IPS-NIHi7 (cell line): ENCODE measurements around the gene MYL10.
"Not testable (repeated sequence)": the region's sequence is repeated elsewhere in the genome, so short reads cannot be mapped to it uniquely, and the experiment has no call there.

Experiments
- DNase-seq: peaks from one replicate; pipeline ENCODE4 v3.0.0; 2012; ENCODE audit warnings: mixed read lengths; ENCODE audit errors: extremely low spot score

The MYL10 gene

DNA sequence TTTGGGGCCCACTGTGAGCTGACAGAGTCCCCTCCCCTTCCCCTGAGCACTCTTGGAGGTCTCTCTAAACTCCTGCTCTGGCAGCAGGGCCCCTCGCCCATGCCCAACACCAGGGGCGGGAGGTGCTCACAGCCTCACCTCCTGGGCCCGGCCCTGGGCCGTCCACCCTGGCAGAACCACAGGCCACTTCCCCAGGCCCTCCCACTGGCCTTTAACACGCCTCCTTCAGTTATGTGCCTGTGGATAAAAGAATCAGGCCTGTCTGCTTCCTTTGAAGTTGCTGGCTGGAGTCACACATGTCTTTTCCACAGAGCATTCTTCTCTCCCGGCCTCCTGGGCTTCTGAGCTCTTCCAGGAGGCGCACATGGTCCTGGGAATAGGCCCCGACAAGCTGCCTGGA lies 10.2 kb downstream of the MYL10 start:
- DNase-seq: no peak

DNA sequence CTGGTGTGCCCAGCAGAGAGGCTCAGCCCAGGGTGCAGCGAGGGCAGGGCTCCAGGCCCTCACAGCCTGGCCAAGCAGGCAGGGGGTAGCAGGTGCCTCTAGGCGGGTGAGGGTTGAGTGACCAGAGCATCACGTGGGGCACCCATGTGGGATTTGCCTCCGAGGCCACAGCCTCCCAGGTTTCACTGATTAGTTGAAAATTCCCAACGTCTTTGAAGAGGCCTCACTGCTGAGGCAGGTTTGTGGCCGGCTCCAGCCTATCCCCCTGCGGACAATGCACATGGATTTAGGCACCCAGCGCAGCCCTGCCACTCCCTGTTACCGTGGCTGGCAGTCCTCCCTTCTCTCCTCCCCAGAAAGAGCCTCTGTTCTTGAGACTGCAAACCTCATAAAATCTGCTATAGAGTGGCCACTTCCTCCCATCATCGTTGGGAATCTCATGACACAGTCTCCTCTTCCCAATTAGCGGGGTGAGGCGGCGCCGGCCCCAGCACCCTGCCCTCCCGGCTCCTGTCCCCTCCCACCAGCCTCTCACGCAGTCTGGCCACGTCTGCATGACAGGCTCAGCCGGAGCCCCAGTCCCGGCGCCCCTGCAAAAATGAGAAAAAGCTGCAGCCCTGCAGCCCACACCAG lies 10.8 kb downstream of the MYL10 start:
- no peak for DNase-seq

DNA sequence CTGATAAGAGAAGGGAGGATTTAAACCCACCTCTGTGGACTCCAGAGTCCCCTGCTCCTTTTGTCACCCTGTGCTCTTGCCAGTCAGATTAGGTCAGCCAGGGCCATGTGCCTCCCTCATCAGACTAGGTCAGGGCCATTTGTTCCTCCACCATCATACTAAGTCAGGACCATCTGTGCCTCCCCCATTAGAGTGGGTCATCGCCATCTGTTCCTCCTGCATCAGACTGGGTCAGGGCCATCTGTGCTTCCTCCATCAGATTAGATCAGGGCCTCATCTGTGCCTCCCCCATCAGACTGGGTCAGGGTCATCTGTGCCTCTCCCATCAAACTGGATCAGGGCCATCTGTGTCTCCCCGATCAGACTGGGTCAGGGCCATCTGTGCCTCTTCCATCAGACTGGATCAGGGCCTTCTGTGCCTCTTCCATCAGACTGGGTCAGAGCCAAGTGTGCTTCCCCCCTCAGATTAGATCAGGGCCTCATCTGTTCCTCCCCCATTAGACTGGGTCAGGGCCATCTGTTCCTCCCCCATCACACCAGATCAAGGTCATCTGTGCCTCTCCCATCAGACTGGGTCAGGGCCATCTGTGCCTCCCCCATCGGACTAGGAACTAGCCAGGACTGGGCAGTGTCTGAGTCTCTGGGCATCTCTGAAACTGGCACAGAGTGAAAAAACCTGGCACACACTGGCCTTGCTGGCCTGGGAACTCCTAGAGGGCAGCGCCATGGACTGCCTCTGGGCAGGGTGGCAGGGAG lies 11.5 kb downstream of the MYL10 start:
- no peak for DNase-seq

DNA sequence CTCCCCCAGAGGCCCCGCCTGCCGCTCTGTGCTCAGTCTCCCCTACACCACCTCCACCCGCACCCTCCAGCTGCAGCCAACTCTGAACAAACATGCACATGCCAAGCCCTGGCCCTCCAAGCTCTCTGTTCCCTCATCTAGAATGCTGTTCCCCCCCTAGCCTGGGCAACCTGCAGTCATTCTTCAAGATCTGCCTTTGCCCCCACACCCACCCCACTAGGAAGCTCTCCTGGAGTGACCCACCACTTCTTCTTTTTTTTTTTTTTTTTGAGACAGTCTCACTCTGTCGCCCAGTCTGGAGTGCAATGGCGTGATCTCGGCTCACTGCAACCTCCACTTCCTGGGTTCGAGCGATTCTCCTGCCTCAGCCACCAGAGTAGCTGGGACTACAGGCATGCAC lies 13.7 kb downstream of the MYL10 start:
- DNase-seq: no peak

DNA sequence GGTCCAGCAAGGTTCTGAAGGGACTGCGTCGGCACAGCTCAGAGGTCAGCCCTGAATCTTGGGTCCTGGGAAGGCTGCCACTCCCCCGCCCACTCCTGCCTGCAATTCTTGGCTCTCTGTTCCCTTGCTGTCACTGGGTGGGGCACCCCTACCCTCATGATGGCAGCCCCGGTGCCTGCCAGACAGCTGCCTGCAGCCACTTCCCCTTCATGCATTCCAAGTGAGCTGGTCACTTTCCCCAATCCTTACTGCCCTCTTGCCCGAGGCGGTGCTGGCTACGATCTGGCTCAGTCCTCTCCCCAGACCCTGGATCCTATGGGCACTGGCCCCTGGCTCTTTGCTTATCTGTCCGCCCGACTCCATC lies 14.2 kb downstream of the MYL10 start:
- no peak for DNase-seq

DNA sequence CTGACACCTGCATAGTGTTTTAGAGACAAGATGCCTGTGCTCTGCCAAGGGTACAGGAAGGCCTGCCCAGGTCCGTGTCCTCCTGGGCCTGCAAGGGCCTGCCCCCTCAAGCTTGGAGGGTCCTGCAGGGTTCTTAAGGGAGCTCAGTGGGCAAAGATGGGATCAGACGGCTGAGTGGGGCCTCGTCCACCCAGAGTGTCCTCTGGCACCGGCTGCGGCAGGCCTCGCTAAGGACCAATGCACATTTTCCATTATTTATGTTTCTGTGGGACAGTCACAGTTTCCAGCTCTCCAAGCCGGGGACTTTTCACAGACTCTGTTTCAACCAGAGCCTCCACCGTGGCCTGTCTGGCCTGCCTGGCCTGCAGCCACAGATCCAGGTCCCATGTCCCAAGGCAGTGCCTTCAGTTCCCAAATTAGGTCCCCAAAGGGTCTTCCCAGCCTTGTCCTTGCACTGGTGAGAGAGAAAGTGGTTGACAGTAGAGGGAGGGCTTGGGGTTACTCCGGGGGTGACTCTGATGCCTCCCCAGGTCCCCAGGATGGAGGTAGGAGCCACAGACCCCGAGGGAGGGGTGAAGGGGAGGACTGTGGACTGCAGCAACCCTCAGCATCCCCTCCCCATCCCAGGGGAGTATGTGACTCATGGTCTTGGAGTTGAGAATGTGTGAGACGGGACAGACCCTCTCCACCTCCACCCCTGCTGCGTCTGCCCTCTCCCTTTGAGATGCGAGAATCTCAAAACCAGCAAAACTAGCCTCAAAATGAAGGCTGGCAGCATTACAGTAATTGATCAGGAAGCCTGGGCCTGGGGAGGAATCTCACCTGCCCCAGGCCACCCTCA lies 14.8 kb downstream of the MYL10 start:
- peak; percentile 68 for DNase-seq

DNA sequence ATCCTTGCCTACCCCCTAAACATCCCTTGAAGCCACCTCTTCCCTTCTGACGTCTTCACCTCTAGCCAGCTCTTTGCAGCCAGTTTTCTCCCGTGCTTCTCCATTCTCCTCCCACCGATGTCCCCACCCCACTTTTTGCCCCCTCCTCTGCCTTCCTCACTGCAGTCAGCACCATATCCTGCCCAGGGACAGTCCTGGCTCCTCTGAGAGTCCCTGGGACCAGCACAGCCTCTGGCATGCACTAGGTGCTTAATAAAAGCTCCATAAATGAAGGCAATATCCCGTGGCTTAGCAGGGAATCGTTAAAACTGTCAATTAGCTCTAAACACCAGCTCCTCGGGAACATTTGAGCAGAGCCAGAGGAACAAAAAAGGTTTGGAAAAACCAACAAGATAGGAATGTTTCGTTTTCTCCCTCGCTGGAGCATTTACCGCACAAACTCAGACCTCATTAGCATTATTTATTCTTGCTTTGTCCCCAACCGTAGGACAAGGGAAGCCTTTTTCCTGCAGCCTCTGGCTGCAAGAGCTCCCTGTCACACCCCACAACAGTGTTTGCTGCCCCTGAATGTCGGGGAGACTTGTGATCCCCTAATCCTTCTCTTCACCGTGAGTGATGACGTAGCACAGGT lies 16.1 kb downstream of the MYL10 start:
- no peak for DNase-seq

DNA sequence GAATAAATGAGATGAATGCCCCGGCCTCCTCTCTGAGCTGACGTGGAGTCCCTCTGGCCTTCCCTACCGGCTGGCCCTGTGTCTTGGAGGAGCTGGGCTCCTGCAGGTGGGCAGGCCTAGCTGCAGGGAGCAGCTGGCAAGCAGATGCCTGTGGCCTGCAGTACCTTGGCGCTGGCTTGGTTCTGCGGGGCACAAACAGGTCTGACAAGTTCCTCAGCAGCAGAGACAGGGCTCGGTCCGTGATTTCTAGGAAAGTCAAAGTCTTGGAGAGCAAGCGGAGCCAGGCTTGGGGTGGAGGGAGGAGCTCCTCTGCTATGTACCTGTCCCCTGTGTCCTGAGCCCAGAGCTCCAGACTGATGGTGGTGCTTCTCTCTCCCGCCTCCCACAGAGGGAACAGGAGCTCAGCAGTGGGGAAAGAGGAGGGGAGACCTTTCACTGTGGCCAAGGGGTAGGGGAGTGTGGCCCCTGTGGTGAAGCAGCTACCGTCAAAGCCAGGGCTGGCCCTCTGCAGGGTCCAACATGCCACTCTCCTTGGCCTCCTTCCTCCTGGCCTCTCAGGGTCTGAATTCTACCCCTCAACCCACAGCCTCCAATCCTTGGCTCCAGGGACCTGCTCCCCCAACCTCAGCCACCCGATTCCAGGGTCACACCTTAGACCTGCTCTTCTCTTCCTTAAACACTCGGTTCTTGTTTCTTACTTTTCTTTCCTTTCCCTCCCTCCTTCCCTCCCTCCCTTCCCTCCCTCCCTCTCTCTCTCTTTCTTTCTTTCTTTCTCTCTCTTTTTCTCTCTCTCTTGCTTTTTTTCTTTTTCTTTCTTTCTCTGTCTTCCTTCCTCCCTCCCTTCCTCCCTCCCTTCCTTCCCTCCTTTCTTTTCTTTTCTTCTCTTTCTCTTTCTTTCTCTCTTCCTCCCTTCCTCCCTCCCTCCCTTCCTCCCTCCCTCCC lies 20.1 kb downstream of the MYL10 start:
- DNase-seq: peak; percentile 45

DNA sequence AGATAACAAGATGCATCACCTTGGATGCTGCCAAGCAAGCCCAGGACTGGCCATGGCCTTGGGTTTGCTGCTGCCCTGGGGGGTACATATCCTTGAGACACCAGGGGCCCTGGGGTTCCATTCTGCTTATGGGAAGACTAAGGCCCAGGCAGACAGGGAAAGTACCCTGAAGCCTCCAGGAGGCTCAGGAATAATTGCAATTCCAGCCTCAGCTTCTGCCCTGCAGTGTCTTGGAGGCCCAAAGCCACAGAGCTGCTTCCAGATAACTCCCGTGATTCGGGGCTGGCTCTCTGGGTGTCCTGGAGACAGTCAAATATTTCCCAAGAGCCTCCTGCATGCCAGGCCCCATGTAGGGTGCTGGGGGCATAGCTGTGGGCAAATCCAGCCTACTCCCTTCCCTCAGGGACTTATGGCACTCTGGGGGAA lies 22.6 kb downstream of the MYL10 start:
- no peak for DNase-seq

DNA sequence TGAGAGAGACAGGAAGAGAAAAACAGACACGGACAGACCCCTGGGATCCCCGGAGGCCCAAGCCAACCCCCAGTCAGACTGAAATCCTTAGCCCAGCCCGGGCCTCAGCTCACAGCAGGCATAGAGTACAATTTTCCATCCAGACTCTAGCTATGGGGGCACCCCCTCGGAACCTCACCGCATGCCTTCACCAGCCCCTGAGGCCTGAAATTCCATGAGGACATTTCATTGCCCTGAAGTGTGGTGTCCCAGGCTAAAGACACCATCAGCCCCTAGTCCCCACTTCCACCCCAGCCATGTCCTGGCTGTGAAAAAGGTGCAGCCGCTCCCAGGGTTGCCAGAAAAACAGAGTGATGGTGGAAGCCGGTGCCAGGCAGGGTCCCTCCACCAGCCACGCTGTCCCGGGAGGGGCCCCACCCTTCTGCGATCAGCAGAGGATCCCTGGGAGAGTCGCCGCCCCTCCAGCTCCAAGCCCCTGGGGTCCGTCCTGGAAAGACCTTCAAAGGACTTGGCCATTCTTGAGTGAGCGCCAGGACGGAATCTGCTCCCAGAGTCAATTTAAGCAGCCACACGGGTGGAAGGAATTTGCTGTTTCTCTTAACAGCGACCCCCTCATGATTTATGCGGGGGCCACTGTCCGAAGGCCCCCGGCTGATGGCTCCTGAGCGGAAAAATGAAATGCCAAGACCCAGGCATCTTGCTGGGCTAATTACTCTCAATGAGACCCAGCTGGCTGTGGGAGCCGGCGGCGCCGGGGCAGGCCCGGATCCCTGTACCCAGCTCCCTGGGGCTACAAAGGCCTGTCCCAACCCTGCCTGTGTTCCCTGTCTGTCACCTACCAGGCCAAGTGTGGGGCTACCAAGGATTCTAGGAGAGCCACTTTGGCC lies 23.2 kb downstream of the MYL10 start:
- DNase-seq: no peak

DNA sequence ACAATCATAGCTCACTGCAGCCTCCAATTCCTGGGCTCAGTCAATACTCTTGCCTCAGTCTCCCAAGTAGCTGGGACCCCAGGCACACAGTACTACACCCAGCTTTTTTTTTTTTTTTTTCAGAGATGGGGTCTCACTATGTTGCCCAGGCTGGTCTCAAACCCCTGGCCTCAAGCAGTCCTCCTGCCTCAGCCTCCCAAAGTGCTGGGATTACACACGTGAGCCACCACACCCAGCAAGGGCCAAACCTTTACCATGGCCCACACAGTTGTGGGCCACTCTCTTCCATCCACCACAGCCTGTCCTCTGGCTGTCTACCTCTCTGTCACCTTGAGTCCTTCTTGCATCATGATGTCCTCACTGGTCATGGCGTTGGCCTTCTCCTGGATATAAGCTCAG lies 24.2 kb downstream of the MYL10 start:
- not testable (repeated sequence) for DNase-seq

DNA sequence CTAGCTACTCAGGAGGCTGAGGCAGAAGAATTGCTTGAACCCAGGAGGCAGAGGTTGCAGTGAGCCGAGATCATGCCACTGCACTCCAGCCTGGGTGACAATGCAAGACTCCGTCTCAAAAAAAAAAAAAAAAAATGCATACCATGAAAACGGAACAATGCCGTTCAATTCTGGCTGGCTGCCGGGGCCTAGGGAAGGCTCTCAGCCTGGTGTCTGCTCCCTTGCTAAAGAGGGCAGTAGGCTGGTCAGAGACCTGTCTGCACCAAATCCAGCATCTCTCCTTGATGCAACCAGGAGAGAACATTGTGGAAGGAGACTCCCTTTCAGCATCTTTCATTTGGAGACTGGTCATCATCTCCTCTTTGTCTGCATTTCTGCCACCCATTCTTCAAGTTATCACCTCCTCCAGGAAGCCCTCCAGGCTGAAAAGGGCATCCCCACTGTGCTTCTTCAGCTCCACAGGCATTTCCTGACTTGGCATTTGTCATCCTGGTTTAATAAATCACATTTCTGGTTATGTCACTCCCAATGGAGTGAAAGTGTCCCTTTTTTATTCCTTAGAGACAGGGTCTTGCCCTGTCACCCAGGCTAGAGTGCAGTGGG lies 24.7 kb downstream of the MYL10 start:
- DNase-seq: no peak

DNA sequence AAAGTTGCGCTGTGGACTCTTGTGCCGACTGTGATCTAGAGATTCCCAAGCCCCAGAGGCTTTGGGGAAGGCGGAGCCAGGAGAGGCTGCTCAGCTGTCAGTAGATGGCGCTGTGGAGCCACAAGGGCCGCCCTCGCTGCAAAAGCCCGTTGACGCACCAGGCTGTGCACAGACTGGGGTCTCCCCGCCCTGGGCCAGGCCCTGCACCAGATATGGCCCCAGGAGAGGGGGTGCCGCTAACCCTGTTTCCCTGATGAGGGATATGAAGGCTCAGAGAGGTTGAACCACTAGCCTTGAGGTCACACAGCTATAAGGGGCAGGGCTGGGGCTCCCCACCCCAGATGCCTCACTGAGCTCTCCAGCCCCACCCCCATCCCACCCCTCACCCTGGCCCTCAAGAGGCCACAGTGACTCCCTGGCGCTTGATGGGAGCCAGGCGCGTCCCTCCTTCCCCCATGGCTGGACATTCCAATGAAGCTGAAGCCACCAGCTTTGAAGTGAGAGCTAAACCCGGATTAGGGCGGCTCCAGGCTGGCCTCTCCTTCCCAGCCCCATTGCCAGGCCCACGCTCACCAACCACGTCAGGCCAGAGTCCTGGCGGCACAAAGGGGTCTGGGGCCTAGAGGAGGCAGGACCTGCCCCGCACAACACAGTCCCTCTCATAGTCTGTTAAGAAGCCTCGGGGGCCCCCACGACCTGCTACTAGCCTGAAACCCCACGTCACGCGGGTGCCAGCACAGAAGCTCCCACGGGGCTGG lies 26.4 kb downstream of the MYL10 start:
- DNase-seq: peak; percentile 90

DNA sequence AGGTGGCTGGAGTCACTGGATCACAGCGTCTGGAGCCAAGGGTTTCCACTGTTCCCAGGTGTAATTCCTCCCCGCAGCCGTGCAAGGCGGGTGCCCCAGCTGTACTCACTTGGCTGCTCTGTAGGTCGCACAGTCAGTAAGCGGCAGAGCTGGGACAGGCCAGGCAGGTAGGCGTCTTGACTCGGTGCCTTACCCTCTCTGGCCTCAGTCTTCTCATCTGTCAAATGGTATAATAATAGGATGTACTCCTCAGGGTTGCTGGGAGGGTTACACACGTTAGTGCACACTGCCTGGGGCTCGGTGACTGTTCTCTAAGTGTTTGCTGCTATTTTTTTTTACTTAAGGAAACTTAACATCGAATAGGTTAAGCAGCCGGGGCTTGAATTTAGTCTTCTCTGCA lies 27.0 kb downstream of the MYL10 start:
- no peak for DNase-seq

DNA sequence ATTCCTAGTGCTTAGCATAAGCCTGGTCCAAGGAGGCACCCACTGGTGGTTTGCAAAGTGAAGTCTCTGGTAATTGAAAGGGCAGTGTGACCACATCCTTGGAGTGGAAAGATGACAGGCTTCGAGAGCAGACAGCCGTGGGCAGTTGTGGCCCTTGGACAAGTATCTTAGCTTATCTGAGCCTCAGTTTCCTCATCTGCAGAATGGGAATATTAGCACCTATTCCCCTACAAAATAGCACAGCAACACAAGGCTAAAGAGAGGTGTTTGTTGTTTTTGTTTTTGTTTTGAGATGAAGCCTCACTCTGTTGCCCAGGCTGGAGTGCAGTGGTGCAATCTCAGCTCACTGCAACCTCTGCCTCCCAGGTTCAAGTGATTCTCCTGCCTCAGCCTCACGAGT lies 29.3 kb downstream of the MYL10 start:
- DNase-seq: no peak

DNA sequence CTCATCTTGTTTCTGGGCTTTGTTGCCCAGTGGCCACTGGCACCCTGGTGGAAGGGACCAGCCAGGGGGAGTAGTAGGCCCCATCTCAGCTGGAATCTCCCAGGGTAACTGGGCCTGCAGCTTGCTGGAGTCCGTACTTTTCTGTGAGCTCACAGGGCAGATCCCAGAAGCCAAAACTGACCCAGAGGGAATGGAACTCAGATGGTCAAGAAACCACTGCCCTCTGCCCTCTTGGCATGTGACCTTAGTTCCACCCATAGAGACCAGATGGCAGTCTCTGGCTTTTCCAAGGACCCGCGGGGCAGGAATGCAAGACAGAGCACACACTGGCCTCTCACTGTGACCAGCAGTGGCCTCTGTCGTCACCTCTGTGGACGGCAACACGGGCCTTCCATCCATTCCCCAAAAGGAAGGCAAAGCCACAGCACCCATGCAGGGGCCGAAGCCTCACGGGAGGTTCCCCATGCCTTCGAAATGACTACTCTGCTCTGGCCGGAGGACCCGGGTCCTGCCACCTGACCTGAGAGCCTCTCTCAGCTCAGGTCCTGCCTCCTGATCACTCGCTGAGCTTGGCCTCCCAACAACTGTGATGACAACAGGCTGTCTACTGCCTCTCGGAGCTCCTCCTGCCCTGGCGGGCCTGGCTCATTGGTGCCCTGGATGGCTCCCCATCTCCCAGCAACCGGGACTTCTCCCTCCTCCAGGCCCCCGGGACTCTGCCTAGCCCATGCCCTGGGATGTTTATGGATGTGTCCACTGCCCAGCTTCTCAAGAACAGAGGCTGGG lies 29.9 kb downstream of the MYL10 start:
- DNase-seq: no peak

DNA sequence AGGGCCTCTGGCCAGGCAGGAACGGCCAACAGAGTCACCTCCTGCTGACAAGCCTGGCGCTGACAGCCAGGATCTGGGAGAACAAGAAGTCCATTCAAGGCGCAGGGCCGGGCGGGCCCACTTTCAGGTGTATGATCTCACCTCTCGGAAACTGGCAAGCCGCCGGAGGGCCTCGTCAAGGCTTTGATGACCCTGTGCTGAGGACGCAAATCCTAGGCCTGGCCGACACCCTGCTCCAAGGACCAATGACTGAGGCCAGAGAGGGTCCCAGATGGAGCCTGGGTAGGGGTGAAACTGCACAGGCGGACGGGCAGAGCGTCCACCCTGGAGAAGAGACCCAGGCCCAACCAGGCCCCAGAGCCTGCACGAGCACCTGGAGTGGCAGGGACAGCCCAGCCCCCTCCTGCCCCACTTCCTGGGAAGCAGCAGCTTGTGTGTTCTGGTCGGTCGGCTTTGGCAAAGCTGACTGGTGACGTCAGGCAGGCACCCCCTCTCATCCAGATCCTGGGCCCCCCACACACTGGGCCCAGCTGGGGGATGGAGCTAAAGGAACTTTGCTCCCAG lies 30.6 kb downstream of the MYL10 start:
- no peak for DNase-seq

DNA sequence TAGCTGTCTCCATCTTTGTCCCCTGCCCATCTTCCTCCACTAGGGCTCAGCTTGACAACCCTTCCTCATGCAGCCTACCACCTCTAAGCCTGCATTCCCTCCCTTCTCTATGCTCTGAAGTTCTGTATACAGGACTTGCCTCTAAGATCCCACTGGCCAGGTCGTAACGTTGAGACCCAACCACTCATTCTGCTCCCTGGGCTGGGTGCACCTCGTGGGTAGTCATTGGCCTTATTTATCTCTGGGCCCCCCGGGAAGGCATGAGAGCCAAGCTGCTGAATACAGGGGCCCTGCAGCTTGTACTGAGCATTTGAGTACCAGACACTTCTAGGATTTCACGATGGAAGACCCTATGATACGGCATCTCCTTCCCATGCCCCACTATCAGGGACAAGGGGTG lies 31.2 kb downstream of the MYL10 start:
- DNase-seq: no peak
